ENCODE results near the gene CDH20. TPM values are rescaled to one million over a fixed set of nuclear protein-coding genes. Genes with fewer than 3 reads are reported as not detected.
A peak's percentile ranks its signal among the peaks of the same experiment; 100 is the strongest.

Gene CDH20
- total and polyA plus RNA-seq, 10 donors, result 0.04 to 0.05 TPM; not detected in 8

- H3K27me3 ChIP-seq (replicated peaks in 1 of 7), result no peaks in the 10 kb centered on the region
- no peak for DNase-seq
- H3K27ac ChIP-seq, result no peak overlapping the region
- TF ChIP-seq POLR2A (IDR thresholded peaks at IDR 0.05) (no peak), POLR2AphosphoS5 (IDR thresholded peaks at IDR 0.05) (no peak), CTCF (IDR thresholded peaks at IDR 0.05 in 8 of 11, conservative IDR thresholded peaks at IDR 0.05 in 3 of 11) (no peak)
- H3K4me3 ChIP-seq, result no peak overlapping the region
- H3K9me3 ChIP-seq, result no peaks in the 10 kb centered on the region
- no peaks in the 10 kb centered on the region for H3K4me1 ChIP-seq
- H3K36me3 ChIP-seq, result no peaks in the 10 kb centered on the region
- intact Hi-C loops (cut with DNase I; ENCODE audit: low total_unique reads), result no loop called here
- WGBS, 5 donors, result 74 to 83% (median 82%) methylated on average over 11 of the region's 11 CpGs
Measured at GRCh38 chr18:61308795-61309393, 24.3 kb upstream of the CDH20 start.

GRCh38 chr18:61322265-61322873 is 10.9 kb upstream of the CDH20 start:
- peak; percentile 78 for DNase-seq

GRCh38 chr18:61323951-61324350 is 9.3 kb upstream of the CDH20 start:
- DNase-seq, result no peak
- H3K27ac ChIP-seq, result no peak overlapping the region
- intact Hi-C loops (cut with DNase I; ENCODE audit: low total_unique reads), result no loop called here
- TF ChIP-seq POLR2AphosphoS5 (IDR thresholded peaks at IDR 0.05) (no peak), POLR2A (IDR thresholded peaks at IDR 0.05) (no peak), CTCF (IDR thresholded peaks at IDR 0.05 in 8 of 11, conservative IDR thresholded peaks at IDR 0.05 in 3 of 11) (no peak)
- 77 to 95% (median 79%) methylated on average over 1 of the region's 1 CpG for WGBS, 5 donors
- H3K4me1 ChIP-seq, result no peaks in the 10 kb centered on the region
- H3K36me3 ChIP-seq, result no peaks in the 10 kb centered on the region
- peaks cover 0 to 3% (median 0%) of the 10 kb centered on the region in 7 donors for H3K27me3 ChIP-seq (replicated peaks in 1 of 7)
- peaks cover 0 to 5% (median 0%) of the 10 kb centered on the region in 8 donors for H3K9me3 ChIP-seq
- H3K4me3 ChIP-seq, result no peak overlapping the region

More at GRCh38 chr18:61322265-61322873, 10.9 kb upstream of the CDH20 start:
- H3K4me3 ChIP-seq, result no peak overlapping the region
- H3K36me3 ChIP-seq, result no peaks in the 10 kb centered on the region
- TF ChIP-seq POLR2A (IDR thresholded peaks at IDR 0.05), result no peak
- peak; percentile 44 to 79 (median 67) for TF ChIP-seq CTCF (IDR thresholded peaks at IDR 0.05 in 8 of 11, conservative IDR thresholded peaks at IDR 0.05 in 3 of 11)
- TF ChIP-seq POLR2AphosphoS5 (IDR thresholded peaks at IDR 0.05), result no peak
- H3K27me3 ChIP-seq (replicated peaks in 1 of 7), result peaks cover 0 to 3% (median 0%) of the 10 kb centered on the region in 7 donors
- 25 to 28% (median 26%) methylated on average over 9 of the region's 9 CpGs for WGBS, 5 donors
- intact Hi-C loops (cut with DNase I; ENCODE audit: low total_unique reads), result no loop called here
- no peak overlapping the region for H3K27ac ChIP-seq
- peaks cover 0 to 5% (median 0%) of the 10 kb centered on the region in 8 donors for H3K9me3 ChIP-seq
- H3K4me1 ChIP-seq, result no peaks in the 10 kb centered on the region

DNA sequence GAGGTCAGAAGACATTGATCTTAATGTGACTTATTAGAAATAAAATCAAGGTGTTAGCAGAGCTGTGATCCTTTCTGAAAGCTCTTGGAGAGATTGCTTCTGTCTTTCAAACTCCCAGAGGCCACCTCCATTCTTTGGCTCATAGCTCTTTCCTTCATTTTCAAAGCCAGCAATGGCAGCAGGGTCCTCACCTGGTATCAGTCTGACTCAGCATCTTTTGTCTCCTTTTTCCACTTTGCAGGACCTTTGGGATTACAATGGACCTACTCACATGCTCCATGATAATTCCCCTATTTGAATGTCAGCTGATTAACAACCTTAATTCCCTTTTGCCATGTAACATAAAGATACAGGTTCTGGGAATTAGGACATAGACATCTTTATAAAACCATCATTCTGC is 6.8 kb upstream of the CDH20 start:
- intact Hi-C loops (cut with DNase I; ENCODE audit: low total_unique reads), result loop anchor here (5.0 kb wide), 1 partner anchor 176 kb away; no protein-coding TSS in a partner anchor
- DNase-seq, result no peak
- Histone ChIP-seq H3K27ac (no peak overlapping the region), H3K27me3 (replicated peaks in 1 of 7) (no peaks in the 10 kb centered on the region), H3K4me3 (no peak overlapping the region), H3K4me1 (no peaks in the 10 kb centered on the region), H3K36me3 (no peaks in the 10 kb centered on the region), H3K9me3 (no peaks in the 10 kb centered on the region)
- TF ChIP-seq CTCF (IDR thresholded peaks at IDR 0.05 in 8 of 11, conservative IDR thresholded peaks at IDR 0.05 in 3 of 11), result no peak
